NT2/D1 (cell line): Measurements from ENCODE around the gene CASP12.

Source experiments
- YY1 ChIP-seq: IDR thresholded peaks from 2 replicates; pipeline ENCODE4 v1.6.1; 2011; ENCODE audit not compliant: insufficient read length, insufficient read depth
- ZNF274 ChIP-seq: IDR thresholded peaks from 2 replicates; pipeline ENCODE4 v1.6.1; 2011; ENCODE audit warnings: mild to moderate bottlenecking, low read depth, low read length

DNA sequence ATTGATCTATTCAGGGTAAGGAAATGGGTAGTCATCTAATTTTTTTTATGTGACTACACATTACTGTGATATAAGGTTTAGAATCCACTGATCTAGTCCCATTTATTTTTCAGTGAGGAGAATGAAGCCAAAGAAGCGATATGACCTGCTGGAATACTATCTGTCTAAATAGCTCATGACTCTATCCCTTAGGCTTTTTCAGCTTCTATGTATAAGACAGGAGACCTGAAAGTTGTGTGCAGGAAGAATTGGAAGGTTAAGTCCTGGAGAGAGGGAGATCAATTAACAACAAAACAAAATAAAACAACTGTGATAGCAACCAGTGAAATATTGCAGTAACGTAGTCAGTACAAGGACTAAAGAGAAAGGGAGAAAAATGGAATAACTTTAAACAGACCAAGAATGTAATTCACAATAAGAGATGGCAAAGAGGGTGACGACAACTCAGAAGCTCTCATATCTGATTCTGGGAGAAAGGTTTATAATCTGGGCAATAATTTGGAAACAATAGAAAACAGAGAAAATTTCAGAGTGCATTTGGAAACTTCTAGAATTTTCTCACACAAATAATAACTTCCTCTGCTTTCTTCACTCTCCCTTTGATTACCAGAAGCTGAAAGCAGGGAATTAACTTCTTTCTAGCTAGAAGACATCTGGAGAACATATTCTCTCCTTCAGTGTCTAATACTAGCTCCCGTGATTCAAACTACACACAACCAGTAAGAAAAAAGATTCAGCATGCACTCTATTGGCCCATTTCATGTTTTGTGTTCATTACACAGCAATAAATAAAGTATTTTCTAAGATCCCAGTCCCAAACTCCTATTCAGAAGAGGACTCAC is 19.2 kb upstream of the CASP12 start:
- no peak for TF ChIP-seq ZNF274
- no peak for TF ChIP-seq YY1
